ENCODE measurements around the gene ULK1. TPM values are rescaled to one million over a fixed set of nuclear protein-coding genes. Genes with fewer than 3 reads are reported as not detected.

ULK1 gene
- total RNA-seq, 4 donors from 2014 or later = 11.8 to 135 (median 38.8) TPM

DNA sequence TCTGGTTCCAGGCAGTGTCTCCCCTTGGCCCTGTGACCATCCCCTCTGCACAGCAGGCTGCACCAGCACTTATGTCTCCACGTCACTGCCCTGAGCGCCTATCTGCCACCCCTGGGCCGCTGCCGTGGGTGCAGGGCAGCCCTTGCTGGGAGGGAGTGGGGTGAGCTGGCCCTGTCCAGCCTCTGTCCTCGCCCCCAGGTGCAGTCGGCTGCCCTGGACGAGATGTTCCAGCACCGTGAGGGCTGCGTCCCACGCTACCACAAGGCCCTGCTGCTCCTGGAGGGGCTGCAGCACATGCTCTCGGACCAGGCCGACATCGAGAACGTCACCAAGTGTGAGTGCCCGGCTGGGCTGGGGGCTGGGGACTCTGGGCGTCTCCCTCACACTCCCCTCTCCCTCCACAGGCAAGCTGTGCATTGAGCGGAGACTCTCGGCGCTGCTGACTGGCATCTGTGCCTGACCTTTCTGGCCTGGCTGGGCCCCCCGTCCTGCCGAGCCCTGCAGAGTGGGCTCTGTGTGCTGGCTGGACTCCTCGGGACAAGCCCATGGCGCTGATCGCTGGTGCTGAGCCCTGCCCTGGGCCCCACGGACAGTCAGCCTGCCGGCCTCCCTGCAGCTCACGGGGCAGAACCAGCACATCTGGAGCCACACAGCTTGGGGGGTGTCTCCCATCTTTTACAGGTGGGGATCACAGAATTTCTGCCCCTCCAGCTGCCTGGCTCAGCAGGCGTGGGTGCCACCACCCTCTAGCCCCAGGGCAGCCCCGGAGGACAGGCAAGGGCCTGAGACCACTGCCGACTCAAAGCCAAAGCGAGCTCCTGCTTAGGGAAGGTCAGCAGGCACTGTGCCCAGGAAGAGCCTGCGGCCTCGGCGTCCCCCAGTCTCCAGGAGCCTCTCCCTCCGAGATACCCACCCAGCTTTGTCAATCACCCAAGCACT, 26.7 kb downstream of the ULK1 start:
- intact Hi-C loops (cut with DNase I; ENCODE audit: low total_unique reads) = no loop called here
- no peaks in the 10 kb centered on the region for H3K36me3 ChIP-seq
- DNase-seq = no peak

DNA sequence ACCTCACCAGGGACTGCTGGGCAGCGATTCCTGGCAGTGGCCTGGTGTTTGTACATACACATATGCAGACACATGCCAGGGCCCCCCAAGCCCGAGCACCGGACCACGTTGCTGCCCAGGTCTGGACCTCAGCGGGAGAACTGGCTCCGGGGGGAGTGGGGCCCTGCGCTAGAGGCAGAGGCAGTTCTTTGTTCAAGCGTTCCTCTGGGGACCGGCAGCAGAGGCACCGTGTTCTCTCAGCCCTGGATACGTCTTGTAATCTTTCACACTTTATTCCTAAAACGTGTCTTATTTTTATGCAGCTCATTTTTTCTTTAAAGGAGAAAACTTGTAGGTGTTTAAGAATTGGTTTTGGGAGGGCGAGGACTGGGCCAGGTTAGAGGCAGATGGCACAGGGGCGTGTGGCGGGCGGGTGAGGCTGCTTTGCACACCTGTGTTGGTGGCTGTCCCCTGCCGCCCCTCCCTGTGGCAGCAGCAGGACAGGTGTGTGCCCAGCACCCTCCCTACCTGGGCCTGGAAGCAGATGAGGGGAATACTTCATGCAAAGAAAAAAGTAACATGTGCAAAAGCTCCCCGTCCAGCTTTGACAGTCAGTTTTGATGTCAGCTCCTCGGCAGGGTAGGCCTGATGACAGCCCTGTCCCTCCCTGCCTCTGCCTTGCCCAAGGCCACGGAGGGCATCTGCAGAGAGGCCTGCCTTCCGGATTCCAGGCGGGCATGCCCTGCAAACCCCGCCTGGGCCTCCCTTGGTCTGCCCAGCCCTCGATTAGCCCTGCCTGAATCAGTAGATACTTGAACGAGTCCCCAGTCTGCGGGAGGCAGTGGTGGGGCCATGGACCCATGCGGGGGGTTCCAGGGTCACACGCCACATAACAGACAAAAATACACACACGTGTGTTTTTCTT, 27.7 kb downstream of the ULK1 start:
- H3K4me3 ChIP-seq = no peak overlapping the region
- intact Hi-C loops (cut with DNase I; ENCODE audit: low total_unique reads) = no loop called here
- H3K27me3 ChIP-seq = no peaks in the 10 kb centered on the region
- no peaks in the 10 kb centered on the region for H3K9me3 ChIP-seq
- no peaks in the 10 kb centered on the region for H3K36me3 ChIP-seq
- no peaks in the 10 kb centered on the region for H3K4me1 ChIP-seq
- TF ChIP-seq POLR2A (IDR thresholded peaks at IDR 0.05) = no peak
- TF ChIP-seq, protein P1, sequence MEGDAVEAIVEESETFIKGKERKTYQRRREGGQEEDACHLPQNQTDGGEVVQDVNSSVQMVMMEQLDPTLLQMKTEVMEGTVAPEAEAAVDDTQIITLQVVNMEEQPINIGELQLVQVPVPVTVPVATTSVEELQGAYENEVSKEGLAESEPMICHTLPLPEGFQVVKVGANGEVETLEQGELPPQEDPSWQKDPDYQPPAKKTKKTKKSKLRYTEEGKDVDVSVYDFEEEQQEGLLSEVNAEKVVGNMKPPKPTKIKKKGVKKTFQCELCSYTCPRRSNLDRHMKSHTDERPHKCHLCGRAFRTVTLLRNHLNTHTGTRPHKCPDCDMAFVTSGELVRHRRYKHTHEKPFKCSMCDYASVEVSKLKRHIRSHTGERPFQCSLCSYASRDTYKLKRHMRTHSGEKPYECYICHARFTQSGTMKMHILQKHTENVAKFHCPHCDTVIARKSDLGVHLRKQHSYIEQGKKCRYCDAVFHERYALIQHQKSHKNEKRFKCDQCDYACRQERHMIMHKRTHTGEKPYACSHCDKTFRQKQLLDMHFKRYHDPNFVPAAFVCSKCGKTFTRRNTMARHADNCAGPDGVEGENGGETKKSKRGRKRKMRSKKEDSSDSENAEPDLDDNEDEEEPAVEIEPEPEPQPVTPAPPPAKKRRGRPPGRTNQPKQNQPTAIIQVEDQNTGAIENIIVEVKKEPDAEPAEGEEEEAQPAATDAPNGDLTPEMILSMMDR (IDR thresholded peaks at IDR 0.05) = no peak
- no peak overlapping the region for H3K27ac ChIP-seq
- DNase-seq = no peak

More for the DNA sequence above, 26.7 kb downstream of the ULK1 start:
- no peak for TF ChIP-seq POLR2A (IDR thresholded peaks at IDR 0.05)
- TF ChIP-seq, protein P1 (IDR thresholded peaks at IDR 0.05) = no peak
- no peak overlapping the region for H3K27ac ChIP-seq
- no peaks in the 10 kb centered on the region for H3K27me3 ChIP-seq
- H3K4me1 ChIP-seq = no peaks in the 10 kb centered on the region
- H3K4me3 ChIP-seq = no peak overlapping the region
- H3K9me3 ChIP-seq = no peaks in the 10 kb centered on the region

DNA sequence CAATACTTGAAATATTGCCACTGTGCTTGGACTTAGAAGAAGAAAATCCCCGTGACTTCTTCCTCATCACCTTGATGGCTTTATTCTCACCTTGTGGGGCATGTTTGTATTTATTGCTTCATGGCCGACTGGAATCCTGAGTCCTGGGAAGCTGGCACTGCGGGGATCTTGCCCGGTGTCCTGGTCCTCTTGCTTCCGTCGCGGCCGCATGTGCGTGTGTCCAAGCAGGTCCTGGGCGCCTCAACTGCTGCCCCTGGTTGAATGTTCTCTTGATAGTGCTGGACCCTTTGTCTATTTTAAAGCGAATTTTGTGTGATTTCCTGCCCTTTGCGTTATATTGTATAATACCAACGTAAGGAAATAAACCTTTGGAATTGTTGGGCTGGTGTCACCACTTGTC, 28.4 kb downstream of the ULK1 start:
- no peak overlapping the region for H3K4me3 ChIP-seq
- no peaks in the 10 kb centered on the region for H3K36me3 ChIP-seq
- TF ChIP-seq POLR2A (IDR thresholded peaks at IDR 0.05) = no peak
- TF ChIP-seq, protein P1 (IDR thresholded peaks at IDR 0.05) = no peak
- intact Hi-C loops (cut with DNase I; ENCODE audit: low total_unique reads) = no loop called here
- no peaks in the 10 kb centered on the region for H3K4me1 ChIP-seq
- no peak overlapping the region for H3K27ac ChIP-seq
- H3K27me3 ChIP-seq = no peaks in the 10 kb centered on the region
- no peaks in the 10 kb centered on the region for H3K9me3 ChIP-seq
- no peak for DNase-seq

DNA sequence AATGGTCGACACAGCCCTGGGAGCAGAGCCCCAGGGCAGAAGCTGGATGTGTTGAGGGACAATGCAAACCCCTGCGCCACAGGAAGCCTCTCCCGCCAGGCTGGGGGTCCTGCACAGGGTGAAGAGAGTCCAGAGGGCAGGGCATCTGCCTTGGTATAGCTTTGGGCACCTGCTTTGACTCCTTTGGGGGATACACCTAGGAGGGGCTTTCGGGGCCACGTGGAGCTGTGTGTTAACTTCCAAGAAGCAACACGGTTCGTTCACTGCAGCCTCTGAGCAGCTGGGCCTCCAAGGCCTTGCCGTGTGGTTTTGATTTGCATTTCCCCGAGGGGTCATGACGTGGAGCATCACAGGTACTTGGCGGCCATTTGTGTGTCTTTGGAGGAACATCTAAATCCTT, 28.8 kb downstream of the ULK1 start:
- no peak for TF ChIP-seq POLR2A (IDR thresholded peaks at IDR 0.05)
- intact Hi-C loops (cut with DNase I; ENCODE audit: low total_unique reads) = no loop called here
- H3K36me3 ChIP-seq = no peaks in the 10 kb centered on the region
- no peaks in the 10 kb centered on the region for H3K9me3 ChIP-seq
- H3K27me3 ChIP-seq = no peaks in the 10 kb centered on the region
- no peak overlapping the region for H3K4me3 ChIP-seq
- no peaks in the 10 kb centered on the region for H3K4me1 ChIP-seq
- no peak for DNase-seq
- no peak overlapping the region for H3K27ac ChIP-seq

DNA sequence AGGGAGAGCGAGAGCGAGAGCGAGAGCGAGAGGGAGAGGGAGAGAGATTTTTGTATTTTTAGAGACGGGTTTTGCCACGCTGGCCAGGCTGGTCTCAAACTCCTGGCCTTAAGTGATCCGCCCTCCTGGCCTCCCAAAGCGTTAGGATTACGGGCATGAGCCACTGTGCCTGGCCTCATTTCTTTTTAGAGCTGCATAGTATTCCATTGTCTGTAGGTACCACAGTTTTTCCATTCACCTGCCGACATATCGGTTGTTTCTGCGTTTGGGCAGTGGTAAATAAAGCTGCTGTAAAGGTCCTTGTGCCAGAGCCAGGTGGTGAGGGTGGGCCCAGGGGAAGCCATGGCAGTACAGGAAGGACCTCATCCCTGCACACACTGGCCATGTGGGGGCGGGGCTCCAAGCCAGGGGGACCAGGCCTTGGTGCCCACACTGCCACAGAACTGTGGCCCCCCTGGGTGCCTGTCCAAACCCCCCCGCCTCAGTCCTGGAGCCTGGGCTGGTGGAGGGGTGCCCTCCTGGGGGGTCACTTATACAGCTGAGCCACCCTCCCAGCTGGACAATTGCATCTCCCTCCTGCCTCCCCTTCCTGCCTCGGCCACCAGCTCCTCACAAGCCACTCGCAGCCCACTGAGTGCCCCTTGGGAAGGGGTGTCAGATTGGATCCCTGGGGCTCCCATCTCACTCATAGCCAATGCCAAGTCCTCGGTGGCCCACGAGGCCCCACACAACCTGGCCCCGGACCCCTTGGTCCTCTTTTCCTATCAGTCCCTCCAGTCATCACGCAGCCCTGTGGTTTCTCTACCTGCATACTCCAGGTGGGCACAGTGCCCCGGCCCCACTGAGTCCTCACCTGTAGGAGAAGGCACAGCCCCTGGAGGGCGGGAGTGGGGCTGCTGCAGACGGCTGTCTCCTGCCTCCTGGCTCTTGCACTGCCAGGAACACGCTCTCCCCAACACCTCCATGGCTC, 33.0 kb downstream of the ULK1 start:
- H3K27me3 ChIP-seq = no peaks in the 10 kb centered on the region
- H3K4me1 ChIP-seq = peaks cover 0 to 6% of the 10 kb centered on the region in 2 donors
- H3K4me3 ChIP-seq = no peak overlapping the region
- intact Hi-C loops (cut with DNase I; ENCODE audit: low total_unique reads) = no loop called here
- H3K27ac ChIP-seq = no peak overlapping the region
- no peaks in the 10 kb centered on the region for H3K9me3 ChIP-seq
- H3K36me3 ChIP-seq = no peaks in the 10 kb centered on the region
- TF ChIP-seq, protein P1 (IDR thresholded peaks at IDR 0.05) = no peak
- TF ChIP-seq POLR2A (IDR thresholded peaks at IDR 0.05) = no peak
- no peak for DNase-seq

All from uterus (tissue), 4 donors.